HG03159 (cell line): Measurements from ENCODE around the gene FBXL16.

ENCODE experiments used
- ATAC-seq: cut with Tn5 transposase; IDR thresholded peaks from one replicate; pipeline ENCODE4 v1.9.1; 2021; ENCODE audit warnings: mild to moderate bottlenecking, moderate library complexity; ENCODE audit not compliant: unreplicated experiment

Gene FBXL16

DNA sequence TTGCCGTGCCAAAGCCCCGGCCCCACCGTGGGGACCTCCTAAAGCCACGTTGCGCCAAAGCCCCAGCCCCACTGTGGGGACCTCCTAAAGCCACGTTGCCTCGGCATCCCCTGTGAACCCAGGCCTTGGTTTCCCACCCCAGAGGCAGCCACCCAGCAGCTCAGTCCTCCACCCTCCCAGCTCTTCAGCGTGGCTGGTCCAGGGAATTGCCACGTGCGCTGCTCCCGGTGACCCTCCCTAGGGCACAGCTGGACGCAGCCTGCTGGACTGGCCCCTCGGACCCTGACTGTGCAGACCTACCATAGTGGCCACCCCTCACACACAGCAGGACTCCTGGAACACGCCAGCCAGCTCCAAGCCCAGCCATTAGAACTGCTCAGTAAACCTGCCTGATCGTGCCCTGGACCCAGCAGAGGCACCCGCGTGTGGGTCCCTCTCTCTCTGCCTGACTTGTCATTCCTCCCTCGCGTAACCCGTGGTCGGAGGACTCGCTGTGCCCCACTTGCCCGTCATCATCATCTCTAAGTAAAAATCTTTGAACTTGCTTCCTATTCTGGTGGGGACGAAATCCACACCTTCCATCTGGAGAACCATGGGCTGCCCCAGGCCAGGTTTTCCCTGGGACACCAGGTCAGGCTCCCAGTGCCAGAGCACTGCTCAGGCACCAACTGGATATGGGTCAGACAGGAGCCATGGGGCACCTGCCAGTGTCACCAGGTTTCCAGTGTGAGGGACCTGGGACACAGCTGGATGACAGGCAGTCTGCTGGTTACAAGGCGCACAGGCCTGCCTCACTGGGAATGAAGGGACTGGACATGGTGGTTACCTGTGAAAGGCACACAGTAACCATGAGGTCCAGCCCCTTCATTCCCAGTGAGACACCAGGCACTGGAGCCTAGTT is 29.6 kb upstream of the FBXL16 start:
- ATAC-seq = no peak

GRCh38 chr16:734208-734980 is 28.8 kb upstream of the FBXL16 start:
- ATAC-seq = no peak

DNA sequence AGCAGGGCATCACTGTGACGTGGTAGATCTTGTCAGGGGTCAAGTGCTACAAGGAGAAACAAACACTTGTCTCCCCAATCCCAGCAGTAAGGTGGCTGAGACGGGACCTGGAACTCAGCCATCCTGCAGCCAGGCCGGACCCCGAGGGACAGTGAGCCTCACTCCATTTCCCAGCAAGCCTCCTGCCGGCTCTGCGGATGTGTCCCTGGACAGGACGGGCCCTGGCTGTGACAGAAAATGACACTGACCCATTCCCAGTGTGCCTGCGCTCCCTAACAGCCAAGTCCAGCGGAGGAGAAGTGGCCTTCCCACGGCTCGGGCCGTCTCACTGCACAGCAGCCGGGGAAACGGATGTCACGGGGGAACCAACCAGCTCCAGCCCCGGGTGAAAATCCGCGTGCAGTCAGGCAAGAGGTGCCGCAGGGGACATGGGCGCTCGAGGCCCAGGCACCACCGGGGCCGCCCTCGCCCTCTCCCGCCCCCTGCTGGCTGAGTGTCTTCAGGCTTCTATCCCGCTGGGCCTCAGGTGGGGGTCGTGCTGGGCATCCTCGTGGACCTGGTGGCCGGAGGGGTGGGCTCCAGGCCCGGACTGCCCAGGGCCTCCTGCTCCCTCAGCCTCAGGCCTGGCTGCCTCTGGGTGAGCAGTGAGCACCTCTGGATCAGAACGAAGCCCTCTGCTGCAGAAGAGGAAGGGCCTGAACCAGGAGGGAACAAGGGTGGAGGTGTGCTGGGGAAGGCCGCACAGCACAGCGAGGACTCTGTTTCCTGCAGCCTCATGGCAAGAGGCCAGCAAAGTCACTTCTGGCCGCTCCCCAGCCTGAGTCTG is 28.0 kb upstream of the FBXL16 start:
- no peak for ATAC-seq

DNA sequence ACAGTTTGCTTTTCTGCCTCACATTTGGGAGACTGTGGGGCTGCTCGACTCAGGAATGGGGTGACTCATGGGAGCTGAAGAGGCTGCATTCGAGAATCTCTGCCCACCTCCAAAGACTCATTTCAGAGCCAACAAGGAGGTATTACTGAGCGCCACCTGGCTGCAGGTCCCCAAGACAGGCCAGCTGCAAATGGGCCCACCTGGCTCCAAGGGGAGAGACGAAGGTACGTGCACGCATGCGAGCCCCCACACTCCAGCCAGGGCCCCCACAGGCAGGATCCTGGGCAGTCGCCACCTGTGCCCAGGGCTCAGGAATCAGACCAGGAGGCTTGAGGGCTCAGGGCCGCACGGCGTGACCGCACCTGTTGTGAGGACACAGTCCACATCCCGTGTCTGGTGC is 27.3 kb upstream of the FBXL16 start:
- ATAC-seq = no peak

DNA sequence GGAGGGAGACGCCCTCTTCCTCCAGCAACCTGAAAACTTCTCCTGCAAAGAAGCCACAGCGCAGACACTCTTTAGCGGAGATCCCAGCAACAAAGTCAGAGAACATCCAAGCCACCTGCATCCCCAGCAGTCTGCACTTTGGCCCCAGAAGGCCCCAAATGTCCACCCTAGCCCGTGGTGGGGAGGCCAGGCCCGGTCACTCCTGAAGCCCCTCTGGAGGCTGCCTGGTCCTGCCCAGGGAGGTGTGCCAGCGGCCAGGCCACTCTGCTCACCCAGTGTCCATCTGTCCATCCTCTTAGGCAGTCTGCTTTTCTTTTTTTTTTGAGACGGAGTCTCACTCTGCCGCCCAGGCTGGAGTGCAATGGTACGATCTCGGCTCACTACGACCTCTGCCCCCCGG is 26.7 kb upstream of the FBXL16 start:
- ATAC-seq = no peak

- no peak for ATAC-seq
Observed at GRCh38 chr16:730666-731509, 25.3 kb upstream of the FBXL16 start.

DNA sequence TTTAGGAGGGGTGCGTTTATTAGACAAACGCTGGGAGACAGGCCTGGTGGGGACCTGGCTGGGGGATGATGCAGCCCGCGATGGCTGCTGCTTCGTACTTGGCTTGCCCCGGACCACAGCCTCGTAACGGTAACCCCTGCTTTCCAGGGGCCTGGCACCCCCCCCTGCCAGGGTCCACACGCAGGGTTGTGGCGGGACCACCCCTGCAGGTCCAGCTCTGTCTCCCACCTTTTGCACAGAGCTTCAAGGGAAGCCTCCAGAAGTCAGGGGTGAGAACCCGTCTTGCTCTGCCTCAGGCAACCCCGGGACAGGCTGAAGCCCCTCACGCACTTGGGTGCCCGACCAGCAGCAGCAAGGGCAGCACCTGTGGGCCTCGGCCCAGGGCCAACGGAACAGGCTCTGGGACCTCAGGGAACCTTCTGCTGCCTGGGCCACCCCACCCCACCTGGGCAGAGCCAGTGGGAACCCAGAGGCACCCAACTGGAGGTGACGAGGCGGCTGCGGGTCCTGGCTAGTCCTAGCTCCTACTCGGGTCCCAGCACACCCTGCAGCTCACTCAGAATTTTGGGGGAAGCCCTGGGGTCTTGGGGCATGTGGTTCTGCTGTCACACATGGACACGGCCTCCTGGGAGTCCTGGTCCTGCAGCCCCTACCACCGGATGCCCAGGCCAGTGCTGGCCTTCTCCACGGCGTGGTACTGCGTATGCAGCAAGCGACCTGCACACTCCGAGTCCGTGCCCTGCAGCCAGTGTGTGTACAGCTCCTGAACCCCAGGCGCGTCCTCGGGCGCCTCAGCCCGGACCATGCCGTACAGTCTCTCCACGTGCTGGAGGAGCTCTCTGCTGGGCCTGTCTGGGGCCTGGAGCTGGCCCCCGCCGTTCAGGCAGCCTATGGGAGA is 24.4 kb upstream of the FBXL16 start:
- ATAC-seq = no peak

GRCh38 chr16:728890-729744 is 23.5 kb upstream of the FBXL16 start:
- ATAC-seq = no peak

GRCh38 chr16:728131-728889 is 22.7 kb upstream of the FBXL16 start:
- ATAC-seq = no peak

- no peak for ATAC-seq
Observed at GRCh38 chr16:727291-727977, 21.8 kb upstream of the FBXL16 start.

- ATAC-seq = no peak
Observed at GRCh38 chr16:726438-727290, 21.1 kb upstream of the FBXL16 start, which contains the start of the genes CCDC78 and HAGHL. TSS of gene CCDC78 (minus strand) at chr16:726443. CDS start at chr16:726367, 76 bp downstream. TSS of gene HAGHL (plus strand) at chr16:727106. CDS start at chr16:727510, 404 bp downstream.

DNA sequence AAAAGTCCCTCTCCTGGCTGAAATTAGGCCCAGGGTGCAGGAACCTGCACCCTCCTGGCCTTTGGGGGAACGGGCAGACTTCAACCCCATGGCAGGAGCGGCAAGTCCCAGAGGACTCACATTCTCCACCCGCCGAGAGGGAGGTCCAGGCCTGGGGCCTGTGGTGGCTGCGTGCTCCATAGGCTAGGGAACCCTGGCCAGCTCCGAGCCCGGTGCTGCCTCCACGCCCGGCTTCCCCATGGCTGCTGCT is 20.5 kb upstream of the FBXL16 start:
- ATAC-seq = no peak

GRCh38 chr16:725463-726187 is 20.0 kb upstream of the FBXL16 start:
- no peak for ATAC-seq

GRCh38 chr16:725041-725376 is 19.4 kb upstream of the FBXL16 start:
- ATAC-seq = no peak

- ATAC-seq = no peak
Observed at GRCh38 chr16:724188-725040, 18.8 kb upstream of the FBXL16 start.
